Smooth muscle cell of trachea (primary cell): ENCODE data around the gene SMIM33. TPM values are rescaled to one million over a fixed set of nuclear protein-coding genes. Genes with fewer than 3 reads are reported as not detected.

Experiments
- total RNA-seq: library from RNA; depleted of rRNA; stranded (reverse); fragments of >200 nt; gene quantifications from 2 replicates; pipeline ENCODE4 v1.2.1, GENCODE V29; 2014

The SMIM33 gene
- total RNA-seq = not detected in 2 replicates

GRCh38 chr5:139470821-139471300, at the start of gene SMIM33:
Gene SMIM33, plus strand, starts transcription at chr5:139471004. Its CDS starts 118 bp downstream, at chr5:139471122.

GRCh38 chr5:139439013-139439903, 31.5 kb upstream of the SMIM33 start, which contains the start of gene DNAJC18:
Gene DNAJC18, minus strand, starts transcription at chr5:139439525. Its CDS starts 80 bp downstream, at chr5:139439445.

GRCh38 chr5:139462586-139463276, 8.1 kb upstream of the SMIM33 start, which contains the start of gene ECSCR:
Gene ECSCR, minus strand, starts transcription at chr5:139462743. Its CDS starts 73 bp downstream, at chr5:139462670.

GRCh38 chr5:139482050-139482889, 11.5 kb downstream of the SMIM33 start, which contains the start of gene STING1:
Gene STING1, minus strand, starts transcription at chr5:139482758. Its CDS starts 1,054 bp downstream, at chr5:139481704.

Other genes starting within 250 kb of the SMIM33 start
- 196 and 339 TPM in 2 replicates for gene MATR3, start 177.3 kb upstream of the SMIM33 start, total RNA-seq
- gene PAIP2, start 129.2 kb upstream of the SMIM33 start, total RNA-seq = 47.8 and 77.2 TPM in 2 replicates
- gene SLC23A1, start 87.7 kb upstream of the SMIM33 start, total RNA-seq = 0.50 TPM in 1 of 2 replicates, not detected in the other
- not detected in 2 replicates for gene MZB1, start 81.1 kb upstream of the SMIM33 start, total RNA-seq
- 1.2 and 2.6 TPM in 2 replicates for gene PROB1, start 75.9 kb upstream of the SMIM33 start, total RNA-seq
- 2.5 and 10.9 TPM in 2 replicates for gene SPATA24, start 66.9 kb upstream of the SMIM33 start, total RNA-seq
- 10.9 and 12.4 TPM in 2 replicates for gene DNAJC18, start 31.5 kb upstream of the SMIM33 start, total RNA-seq
- 0.33 and 1.2 TPM in 2 replicates for gene ECSCR, start 8.3 kb upstream of the SMIM33 start, total RNA-seq
- gene STING1, start 11.8 kb downstream of the SMIM33 start, total RNA-seq = 58.9 and 67.6 TPM in 2 replicates
- 50.0 and 61.2 TPM in 2 replicates for gene UBE2D2, start 90.3 kb downstream of the SMIM33 start, total RNA-seq
- gene CXXC5, start 177.3 kb downstream of the SMIM33 start, total RNA-seq = 57.9 and 140 TPM in 2 replicates